HG03460 (cell line): ENCODE data around the gene HIF1A.

Experiments
- ATAC-seq: cut with Tn5 transposase; IDR thresholded peaks from one replicate; pipeline ENCODE4 v1.9.1; 2021; ENCODE audit not compliant: unreplicated experiment

Gene HIF1A

GRCh38 chr14:61672796-61673195, 22.5 kb upstream of the HIF1A start:
- ATAC-seq = no peak

GRCh38 chr14:61673305-61673704, 22.0 kb upstream of the HIF1A start:
- no peak for ATAC-seq

GRCh38 chr14:61675291-61675690, 20.0 kb upstream of the HIF1A start:
- no peak for ATAC-seq

- ATAC-seq = no peak
These were observed 17.8 kb upstream of the HIF1A start for GRCh38 chr14:61677479-61677878.

GRCh38 chr14:61678975-61679374, 16.3 kb upstream of the HIF1A start:
- no peak for ATAC-seq

GRCh38 chr14:61681413-61681812, 13.9 kb upstream of the HIF1A start:
- ATAC-seq = no peak

- no peak for ATAC-seq
These were observed 12.2 kb upstream of the HIF1A start for GRCh38 chr14:61683108-61683507.

GRCh38 chr14:61690039-61690438, 5.3 kb upstream of the HIF1A start:
- ATAC-seq = no peak

- ATAC-seq = no peak
These were observed 4.3 kb upstream of the HIF1A start for GRCh38 chr14:61690982-61691381.

- ATAC-seq = no peak
These were observed 3.8 kb upstream of the HIF1A start for GRCh38 chr14:61691495-61691894.

- no peak for ATAC-seq
These were observed 1.3 kb upstream of the HIF1A start for GRCh38 chr14:61694039-61694438.

GRCh38 chr14:61695695-61696527, 598 bp downstream of the HIF1A start:
- ATAC-seq = peak; percentile 13

- ATAC-seq = no peak
These were observed 1.5 kb downstream of the HIF1A start for GRCh38 chr14:61696753-61697318.

GRCh38 chr14:61698206-61698980, 3.1 kb downstream of the HIF1A start:
- no peak for ATAC-seq

GRCh38 chr14:61699027-61699426, 3.7 kb downstream of the HIF1A start:
- no peak for ATAC-seq

- ATAC-seq = no peak
These were observed 5.0 kb downstream of the HIF1A start for GRCh38 chr14:61700104-61700886.

GRCh38 chr14:61701946-61702345, 6.6 kb downstream of the HIF1A start:
- no peak for ATAC-seq

- no peak for ATAC-seq
These were observed 8.2 kb downstream of the HIF1A start for GRCh38 chr14:61703342-61704129.

GRCh38 chr14:61704554-61704953, 9.2 kb downstream of the HIF1A start:
- ATAC-seq = no peak

GRCh38 chr14:61705017-61705416, 9.7 kb downstream of the HIF1A start:
- no peak for ATAC-seq
